GM21423 (cell line): ENCODE measurements around the gene ZDHHC20.

Experiments
- ATAC-seq: cut with Tn5 transposase; IDR thresholded peaks from one replicate; pipeline ENCODE4 v1.9.1; 2021; ENCODE audit warnings: mild to moderate bottlenecking, moderate library complexity; ENCODE audit not compliant: unreplicated experiment

Gene ZDHHC20

GRCh38 chr13:21328201-21328600, 130.9 kb downstream of the ZDHHC20 start:
- no peak for ATAC-seq

- ATAC-seq = no peak
Observed at GRCh38 chr13:21326155-21327031, 132.7 kb downstream of the ZDHHC20 start.

GRCh38 chr13:21324803-21325202, 134.3 kb downstream of the ZDHHC20 start:
- ATAC-seq = no peak

GRCh38 chr13:21322988-21323387, 136.1 kb downstream of the ZDHHC20 start:
- no peak for ATAC-seq
